Measurements from ENCODE around the gene TMEM171.

Gene TMEM171

DNA sequence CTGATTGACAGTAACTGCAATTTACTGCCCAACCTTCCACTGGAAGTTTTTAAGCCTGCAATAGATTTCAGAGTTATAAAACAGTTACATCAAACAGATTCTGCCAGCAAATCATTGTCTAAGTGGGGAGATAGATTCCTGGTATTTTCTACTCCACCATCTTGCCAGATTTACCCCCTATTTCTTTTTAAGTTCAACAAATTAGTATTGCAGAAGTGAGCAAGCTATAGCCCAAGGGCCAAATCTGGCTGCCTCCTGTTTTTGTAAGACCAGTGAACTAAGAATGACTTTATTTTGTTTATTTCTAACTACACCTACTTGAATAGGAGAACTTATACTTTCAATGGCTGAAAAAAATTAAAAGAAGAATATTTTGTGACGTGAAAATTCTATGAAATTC is 8.8 kb upstream of the TMEM171 start:
- TF ChIP-seq, protein P1, sequence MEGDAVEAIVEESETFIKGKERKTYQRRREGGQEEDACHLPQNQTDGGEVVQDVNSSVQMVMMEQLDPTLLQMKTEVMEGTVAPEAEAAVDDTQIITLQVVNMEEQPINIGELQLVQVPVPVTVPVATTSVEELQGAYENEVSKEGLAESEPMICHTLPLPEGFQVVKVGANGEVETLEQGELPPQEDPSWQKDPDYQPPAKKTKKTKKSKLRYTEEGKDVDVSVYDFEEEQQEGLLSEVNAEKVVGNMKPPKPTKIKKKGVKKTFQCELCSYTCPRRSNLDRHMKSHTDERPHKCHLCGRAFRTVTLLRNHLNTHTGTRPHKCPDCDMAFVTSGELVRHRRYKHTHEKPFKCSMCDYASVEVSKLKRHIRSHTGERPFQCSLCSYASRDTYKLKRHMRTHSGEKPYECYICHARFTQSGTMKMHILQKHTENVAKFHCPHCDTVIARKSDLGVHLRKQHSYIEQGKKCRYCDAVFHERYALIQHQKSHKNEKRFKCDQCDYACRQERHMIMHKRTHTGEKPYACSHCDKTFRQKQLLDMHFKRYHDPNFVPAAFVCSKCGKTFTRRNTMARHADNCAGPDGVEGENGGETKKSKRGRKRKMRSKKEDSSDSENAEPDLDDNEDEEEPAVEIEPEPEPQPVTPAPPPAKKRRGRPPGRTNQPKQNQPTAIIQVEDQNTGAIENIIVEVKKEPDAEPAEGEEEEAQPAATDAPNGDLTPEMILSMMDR (IDR thresholded peaks at IDR 0.05; ENCODE audit: insufficient read depth, low read depth, low read length, missing control alignments) = no peak
- DNase-seq (ENCODE audit: low read depth) = no peak
- H3K4me3 ChIP-seq (ENCODE audit: low read depth, low read length) = no peak overlapping the region

DNA sequence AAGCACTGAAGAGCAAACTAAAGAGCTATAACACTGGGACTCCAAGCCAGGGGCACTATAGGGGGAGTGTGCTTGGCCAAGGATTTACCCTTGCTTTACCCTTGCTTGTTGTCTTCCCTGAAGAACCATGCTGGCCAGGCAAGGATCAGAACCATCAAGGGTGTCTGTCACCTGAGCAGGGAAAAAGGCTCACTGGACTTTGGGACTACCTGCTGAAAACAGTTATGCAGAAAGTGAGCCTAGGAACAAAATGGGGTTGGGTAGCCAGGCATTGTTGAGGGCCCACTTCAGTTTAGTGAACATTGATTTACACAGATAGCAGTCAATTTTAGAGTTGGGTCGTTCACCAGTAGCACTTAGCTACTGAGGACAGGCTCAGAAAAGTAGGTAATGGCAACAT is 8.0 kb upstream of the TMEM171 start:
- TF ChIP-seq, protein P1 (IDR thresholded peaks at IDR 0.05; ENCODE audit: insufficient read depth, low read depth, low read length, missing control alignments) = no peak
- H3K4me3 ChIP-seq (ENCODE audit: low read depth, low read length) = no peak overlapping the region
- DNase-seq (ENCODE audit: low read depth) = no peak

DNA sequence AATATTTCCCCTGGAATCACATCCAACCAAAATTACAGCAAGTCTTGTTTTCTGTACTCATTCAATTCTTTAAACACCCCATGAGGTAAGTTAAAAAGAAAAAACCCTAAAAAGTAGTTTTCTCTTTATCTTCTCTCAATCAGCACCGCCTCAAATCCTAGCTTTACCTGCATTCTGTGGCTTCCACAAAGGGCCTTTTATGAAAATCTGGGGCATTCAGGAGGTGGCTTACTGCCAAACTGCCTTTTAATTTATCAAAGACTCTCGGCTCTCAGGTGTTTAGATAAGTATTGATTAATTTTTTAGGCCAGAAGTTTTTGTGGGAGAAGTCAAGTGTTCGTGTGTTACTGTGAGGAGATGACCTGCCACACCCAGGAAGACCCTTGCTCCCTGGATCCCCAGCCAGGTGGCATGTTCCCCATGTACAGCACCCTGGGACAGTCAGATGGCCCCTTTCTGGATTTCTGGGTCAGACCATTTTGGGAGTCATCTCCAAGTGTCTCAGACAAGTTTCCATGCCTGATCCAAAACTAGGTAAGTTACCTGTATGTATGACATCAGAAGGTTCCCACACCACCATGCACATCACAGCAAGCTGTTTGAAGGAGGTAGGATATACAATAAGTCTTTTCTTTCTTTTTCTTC is 6.2 kb upstream of the TMEM171 start:
- TF ChIP-seq, protein P1 (IDR thresholded peaks at IDR 0.05; ENCODE audit: insufficient read depth, low read depth, low read length, missing control alignments) = no peak
- DNase-seq (ENCODE audit: low read depth) = no peak

DNA sequence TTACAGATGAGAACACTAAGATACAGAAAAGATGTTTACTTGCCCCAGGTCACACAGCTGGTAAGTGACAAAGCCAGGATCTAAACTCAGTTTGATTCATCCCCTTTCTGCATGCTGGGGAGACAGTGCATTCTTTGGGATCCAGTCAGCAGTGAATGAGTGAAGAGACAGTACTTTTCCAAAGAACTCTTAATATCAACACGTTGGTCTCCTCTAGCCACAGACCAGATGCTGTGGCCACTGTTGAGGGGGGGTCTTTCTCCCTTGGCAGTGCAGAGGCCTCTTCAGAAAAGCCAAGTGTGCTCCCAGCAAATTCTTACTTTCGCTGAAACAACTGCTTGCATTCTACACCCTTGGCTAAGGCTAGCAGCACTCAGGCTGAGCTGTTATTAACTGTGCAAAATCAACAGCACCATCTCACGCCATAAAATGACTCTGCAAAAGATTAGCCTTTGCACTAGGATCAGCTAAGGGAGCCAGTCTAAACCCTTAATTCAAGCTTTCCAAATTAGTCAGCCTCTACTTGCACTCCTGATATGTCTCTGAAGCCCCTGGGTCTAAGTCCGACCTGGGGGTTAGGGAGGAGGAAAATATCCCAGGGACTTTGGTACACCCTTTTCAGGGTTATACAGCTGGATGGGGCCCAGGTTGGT is 4.8 kb upstream of the TMEM171 start:
- H3K4me3 ChIP-seq (ENCODE audit: low read depth, low read length) = no peak overlapping the region
- TF ChIP-seq, protein P1 (IDR thresholded peaks at IDR 0.05; ENCODE audit: insufficient read depth, low read depth, low read length, missing control alignments) = no peak
- DNase-seq (ENCODE audit: low read depth) = no peak

More for the DNA sequence above, 6.2 kb upstream of the TMEM171 start:
- H3K4me3 ChIP-seq (ENCODE audit: low read depth, low read length) = no peak overlapping the region

DNA sequence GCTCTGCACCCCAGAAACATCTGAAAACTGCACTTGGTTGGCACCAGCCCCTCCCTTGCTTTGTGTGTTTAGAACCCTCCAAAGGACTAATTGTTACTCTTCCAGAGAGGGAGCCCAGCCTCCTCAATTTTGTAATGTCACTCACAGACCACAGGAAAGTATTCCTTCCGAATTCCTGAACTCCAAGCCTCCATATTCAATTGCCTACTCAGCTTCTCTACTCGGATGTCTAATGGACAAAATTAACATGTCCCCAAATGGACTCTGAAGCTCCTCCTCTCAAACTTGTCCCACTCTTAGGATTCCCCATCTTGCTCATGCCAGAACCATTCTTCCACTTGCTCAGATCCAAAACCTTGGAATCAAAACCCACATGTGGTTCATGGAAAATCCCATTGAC is 3.9 kb upstream of the TMEM171 start:
- TF ChIP-seq, protein P1 (IDR thresholded peaks at IDR 0.05; ENCODE audit: insufficient read depth, low read depth, low read length, missing control alignments) = no peak
- no peak for DNase-seq (ENCODE audit: low read depth)
- H3K4me3 ChIP-seq (ENCODE audit: low read depth, low read length) = no peak overlapping the region

DNA sequence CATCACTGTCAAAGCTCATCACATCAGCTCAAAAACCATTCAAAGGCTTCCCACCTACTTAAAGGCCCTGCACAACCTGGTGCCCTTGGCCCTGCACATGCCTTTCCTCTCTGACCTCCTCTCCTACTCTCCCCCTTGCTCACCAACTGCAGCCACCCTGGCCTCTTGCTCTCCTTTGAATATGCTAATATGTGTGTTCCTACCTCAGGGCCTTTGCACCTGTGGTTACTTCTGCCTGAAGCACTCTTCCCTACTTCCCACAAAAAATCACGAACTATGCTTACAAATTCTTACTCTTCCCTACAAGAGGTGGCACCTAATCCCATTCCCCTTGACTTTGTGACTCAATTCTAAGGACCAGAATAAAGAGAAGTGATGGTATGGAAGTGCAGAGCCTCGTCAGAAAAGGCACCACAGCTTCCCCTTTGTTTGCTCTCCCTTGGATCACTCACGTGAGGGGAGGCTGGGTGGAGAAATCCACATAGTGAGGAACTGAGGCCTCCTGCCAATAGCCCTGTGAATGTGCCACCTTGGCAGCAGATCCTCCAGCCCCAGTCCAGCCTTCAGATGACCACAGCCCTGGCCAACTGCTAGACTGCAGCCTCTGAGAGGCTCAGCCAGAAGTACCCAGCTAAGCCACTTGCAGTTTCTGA is 3.2 kb upstream of the TMEM171 start:
- H3K4me3 ChIP-seq (ENCODE audit: low read depth, low read length) = no peak overlapping the region
- no peak for DNase-seq (ENCODE audit: low read depth)
- TF ChIP-seq, protein P1 (IDR thresholded peaks at IDR 0.05; ENCODE audit: insufficient read depth, low read depth, low read length, missing control alignments) = no peak
